ENCODE measurements around the gene ADORA3. TPM values are rescaled to one million over a fixed set of nuclear protein-coding genes. Genes with fewer than 3 reads are reported as not detected.

ADORA3 gene
- total RNA-seq, 1 donor from 2014 or later: 4.1 TPM

DNA sequence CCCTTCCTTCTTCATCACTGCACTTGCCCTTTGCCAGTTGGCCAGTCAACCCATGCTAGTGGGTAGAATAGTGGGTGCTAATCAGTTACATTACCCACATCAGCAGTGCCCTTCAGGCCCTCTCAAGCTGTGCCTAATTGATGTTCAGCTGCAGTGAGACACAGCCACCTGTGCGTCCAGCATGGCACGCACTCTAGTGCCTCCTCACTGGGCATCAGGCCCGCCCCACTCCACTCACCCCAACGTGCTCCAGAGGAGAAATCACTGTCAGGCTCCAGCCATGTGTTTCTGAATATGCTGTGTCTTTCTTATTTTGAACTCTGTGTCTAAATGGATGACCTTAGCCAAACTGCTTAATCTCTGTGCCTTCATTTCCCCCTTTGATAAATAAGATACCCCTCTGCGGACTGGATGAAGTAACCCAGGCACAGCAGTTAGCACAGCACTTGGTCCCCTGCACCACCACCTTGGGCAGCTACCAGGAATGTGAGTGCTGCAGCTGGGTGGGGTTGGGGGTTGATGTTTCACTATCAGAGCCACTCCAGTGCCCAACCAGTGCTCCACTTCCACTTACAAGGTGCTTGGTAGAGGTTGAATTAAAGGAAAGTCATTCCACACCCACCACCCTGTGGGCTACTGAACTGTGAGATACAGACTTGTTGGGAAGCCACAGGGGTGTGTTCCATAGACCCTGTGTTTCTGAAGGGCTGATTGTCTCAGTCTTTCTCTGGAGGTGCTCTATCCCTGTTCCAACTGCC, 8.9 kb upstream of the ADORA3 start:
- DNase-seq: peak; percentile 34
- intact Hi-C loops (cut with micrococcal nuclease): no loop called here
- ATAC-seq: no peak

GRCh38 chr1:111511370-111511769, 7.9 kb upstream of the ADORA3 start:
- DNase-seq (no peak), ATAC-seq (no peak)
- intact Hi-C loops (cut with micrococcal nuclease): no loop called here

DNA sequence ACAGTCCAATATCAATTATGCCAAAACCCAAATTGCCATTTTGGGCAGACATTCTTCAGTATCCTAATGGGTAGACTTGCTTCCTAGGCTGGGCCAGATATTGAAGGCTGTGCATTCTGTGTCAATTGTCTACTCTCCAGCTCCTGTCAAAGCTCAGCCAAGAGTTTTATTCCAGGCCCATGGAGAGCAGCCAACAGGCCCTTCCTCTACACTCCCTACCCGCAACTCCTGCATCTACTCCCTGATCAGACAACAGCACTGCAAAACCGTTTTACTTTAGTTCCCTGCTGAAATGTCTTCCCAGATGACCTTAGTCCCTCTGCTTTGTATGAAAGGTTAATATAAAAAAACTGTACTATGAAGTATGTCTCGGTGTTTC, 6.6 kb upstream of the ADORA3 start:
- intact Hi-C loops (cut with micrococcal nuclease): loop anchor here (5.0 kb wide), 1 partner anchor 147 kb away; no protein-coding TSS in a partner anchor
- DNase-seq (peak; percentile 71), ATAC-seq (peak; percentile 60)

DNA sequence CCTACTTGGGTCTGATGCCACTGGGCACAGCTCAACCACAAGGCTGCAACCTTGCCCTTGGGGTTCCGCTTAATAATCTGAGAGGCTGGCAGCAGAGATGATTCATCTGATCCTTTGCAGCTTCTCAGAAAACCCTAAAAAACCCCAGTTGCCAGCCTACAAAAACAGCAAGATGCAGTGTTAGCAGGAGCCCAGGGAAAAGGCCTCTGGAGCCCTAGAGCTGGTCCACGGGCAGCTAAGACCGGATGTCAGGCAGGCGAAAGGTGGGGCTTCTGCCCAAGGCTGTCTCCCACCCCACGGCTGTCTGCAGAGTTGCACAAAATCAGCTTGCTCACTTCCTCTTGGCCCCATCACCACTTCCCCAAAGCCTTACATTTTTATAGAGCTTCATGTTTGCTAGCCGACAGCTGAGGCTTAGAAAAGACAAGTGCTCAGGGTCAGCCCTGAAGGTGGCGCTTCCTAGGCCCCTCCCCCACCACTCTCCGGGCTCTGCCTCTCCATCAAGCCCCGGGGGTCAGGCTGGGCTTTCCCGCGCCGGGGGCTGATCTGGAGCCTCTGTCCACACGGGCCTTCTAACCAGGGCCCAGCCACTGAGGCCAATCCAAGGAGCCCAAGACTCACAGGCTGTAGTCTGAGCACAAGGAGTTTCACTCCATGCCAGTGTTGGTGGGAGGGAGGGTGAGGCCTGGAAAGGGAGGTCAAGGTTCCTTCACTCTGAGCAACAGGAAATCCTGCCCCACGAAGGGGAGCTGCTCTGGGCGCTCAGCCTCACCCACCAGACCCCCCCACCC, 4.2 kb upstream of the ADORA3 start:
- DNase-seq: peak; percentile 86
- intact Hi-C loops (cut with micrococcal nuclease): loop anchor here (5.0 kb wide), 1 partner anchor 150 kb away; no protein-coding TSS in a partner anchor

DNA sequence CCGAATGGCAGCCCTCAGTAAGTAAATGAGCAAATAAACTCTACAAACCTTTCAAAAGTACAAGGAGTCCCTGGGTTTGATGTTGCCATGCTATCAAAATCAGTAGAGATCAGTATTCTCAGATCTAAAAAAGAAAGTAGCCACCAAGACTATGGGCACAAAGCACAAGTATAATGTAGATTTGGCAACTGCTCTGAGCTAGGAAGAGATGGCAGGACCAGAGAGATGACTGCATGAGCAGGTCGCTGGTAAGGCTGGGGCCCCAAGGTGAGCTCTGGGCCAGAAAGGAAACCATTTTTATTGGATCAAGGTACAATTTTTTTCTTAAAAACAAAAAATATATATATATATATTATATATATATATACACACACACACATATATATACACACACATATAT, 3.1 kb upstream of the ADORA3 start:
- intact Hi-C loops (cut with micrococcal nuclease): loop anchor here (5.0 kb wide), 1 partner anchor 151 kb away; no protein-coding TSS in a partner anchor
- no peak for DNase-seq
- no peak for ATAC-seq

More for the DNA sequence above, 4.2 kb upstream of the ADORA3 start:
- peak; percentile 75 for ATAC-seq

- ATAC-seq: no peak
- intact Hi-C loops (cut with micrococcal nuclease): loop anchor here (5.0 kb wide), 1 partner anchor 152 kb away; no protein-coding TSS in a partner anchor
- DNase-seq: no peak
Measured at GRCh38 chr1:111505641-111506119, 2.2 kb upstream of the ADORA3 start.

- DNase-seq (peak; percentile 45), ATAC-seq (no peak)
- intact Hi-C loops (cut with micrococcal nuclease): no loop called here
Measured at GRCh38 chr1:111504097-111504496, 664 bp upstream of the ADORA3 start.

GRCh38 chr1:111501645-111502044, 1.8 kb downstream of the ADORA3 start:
- ATAC-seq (no peak), DNase-seq (no peak)
- intact Hi-C loops (cut with micrococcal nuclease): no loop called here

DNA sequence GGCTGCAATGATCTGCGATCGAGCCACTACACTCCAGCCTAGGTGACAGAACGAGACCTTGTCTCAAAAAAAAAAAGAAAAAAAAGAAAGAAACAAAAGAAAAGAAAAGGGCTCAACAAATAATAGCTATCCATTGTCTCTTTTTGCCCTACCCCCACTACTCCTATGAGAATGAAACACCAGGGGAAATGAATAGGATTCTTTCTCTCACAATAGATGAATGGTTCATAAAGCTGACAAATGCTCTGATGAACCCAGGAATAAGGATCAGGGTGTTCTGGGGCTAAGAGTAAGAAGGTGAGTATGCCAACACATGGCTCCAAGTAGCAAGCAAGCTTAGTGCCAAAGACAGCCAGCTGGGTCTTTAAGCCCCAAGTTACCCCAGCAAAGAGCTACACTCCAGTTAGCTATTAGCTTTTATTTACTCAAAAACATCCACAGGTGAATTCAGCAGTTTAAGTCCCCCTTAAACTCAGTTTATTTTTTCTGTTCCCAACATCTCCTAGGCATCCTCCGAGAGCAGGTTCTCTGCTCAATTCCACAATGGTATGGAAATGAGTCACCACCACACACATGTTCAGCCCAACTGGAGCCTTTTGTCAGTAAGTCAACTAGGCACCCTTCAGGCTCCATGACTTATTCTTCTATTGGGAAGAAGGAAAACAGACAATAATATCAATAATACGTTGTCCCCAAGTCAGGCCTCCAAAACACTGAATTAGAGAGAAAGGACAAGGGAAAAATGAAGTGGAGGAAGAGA, 4.2 kb downstream of the ADORA3 start:
- ATAC-seq: no peak
- DNase-seq: no peak
- intact Hi-C loops (cut with micrococcal nuclease): no loop called here

DNA sequence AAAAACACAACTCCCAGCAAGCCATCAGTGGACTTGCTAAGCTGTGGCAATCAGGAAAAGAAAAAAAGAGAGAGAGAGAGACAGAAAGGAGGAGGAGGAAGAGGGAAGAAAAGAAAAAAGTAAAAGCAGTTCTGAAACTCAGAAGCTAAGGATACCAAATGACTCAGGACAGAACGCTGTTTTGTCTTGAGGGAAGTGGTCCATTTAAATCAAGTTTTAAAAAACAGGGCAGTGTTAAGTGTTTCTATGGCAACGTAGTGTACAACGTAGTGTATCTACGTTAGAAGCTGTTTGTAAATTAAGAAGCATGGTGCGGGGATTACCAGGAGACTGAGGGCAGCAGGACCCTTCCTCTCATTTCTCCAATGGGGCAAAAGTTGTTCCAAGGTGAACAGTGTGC, 5.8 kb downstream of the ADORA3 start:
- ATAC-seq: no peak
- intact Hi-C loops (cut with micrococcal nuclease): no loop called here
- no peak for DNase-seq

GRCh38 chr1:111496398-111496797, 7.0 kb downstream of the ADORA3 start:
- ATAC-seq (no peak), DNase-seq (no peak)
- intact Hi-C loops (cut with micrococcal nuclease): no loop called here

- intact Hi-C loops (cut with micrococcal nuclease): no loop called here
- ATAC-seq: no peak
- peak; percentile 42 for DNase-seq
Measured at GRCh38 chr1:111491070-111491469, 12.4 kb downstream of the ADORA3 start.

- DNase-seq (no peak), ATAC-seq (no peak)
- intact Hi-C loops (cut with micrococcal nuclease): no loop called here
Measured at GRCh38 chr1:111490220-111490619, 13.2 kb downstream of the ADORA3 start.

GRCh38 chr1:111489604-111490003, 13.8 kb downstream of the ADORA3 start:
- DNase-seq (no peak), ATAC-seq (peak; percentile 89)

DNA sequence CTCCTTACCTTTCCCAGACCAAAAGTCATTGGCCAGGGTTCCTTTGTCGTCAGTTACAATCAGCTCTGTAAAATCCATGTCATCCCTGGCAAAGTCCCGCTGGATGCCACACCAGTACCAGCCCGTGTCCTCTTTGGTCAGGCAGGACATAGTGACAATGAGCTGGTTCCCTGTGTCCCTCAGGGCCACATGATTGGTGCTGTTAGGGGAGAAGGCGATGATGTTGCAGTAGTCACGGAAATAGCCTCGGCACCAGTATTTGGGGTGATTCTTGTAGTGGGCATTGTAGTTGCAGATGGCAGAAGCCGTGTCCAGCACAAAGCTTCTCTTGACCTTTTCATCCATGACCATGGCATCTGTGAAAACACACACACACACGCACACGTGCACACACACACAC, 14.8 kb downstream of the ADORA3 start:
- intact Hi-C loops (cut with micrococcal nuclease): loop anchor here (10.0 kb wide), 1 partner anchor 276 kb away; no protein-coding TSS in a partner anchor
- DNase-seq (no peak), ATAC-seq (no peak)

More at GRCh38 chr1:111489604-111490003, 13.8 kb downstream of the ADORA3 start:
- intact Hi-C loops (cut with micrococcal nuclease): loop anchor here (10.0 kb wide), 1 partner anchor 275 kb away; no protein-coding TSS in a partner anchor

DNA sequence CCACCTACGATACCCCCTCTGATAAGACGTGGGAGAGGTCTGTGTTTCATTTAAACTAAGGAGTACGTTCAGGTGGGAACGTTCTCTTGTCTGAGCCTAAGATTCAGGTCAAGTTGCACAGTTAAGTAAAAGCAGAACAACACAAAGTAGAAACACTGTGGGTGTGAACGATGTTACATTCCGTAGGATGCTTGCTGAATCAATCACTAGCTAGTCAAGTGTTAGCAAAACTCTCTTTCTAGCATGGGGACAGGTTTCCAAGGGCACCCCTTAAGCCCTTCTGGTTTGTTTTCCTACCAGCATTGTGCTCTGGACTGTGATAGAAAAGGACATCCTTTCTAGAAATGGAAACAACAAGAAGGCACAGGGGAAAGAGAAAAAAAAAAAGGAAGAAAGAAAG, 16.3 kb downstream of the ADORA3 start:
- no peak for ATAC-seq
- DNase-seq: no peak
- intact Hi-C loops (cut with micrococcal nuclease): loop anchor here (10.0 kb wide), 1 partner anchor 278 kb away; no protein-coding TSS in a partner anchor

DNA sequence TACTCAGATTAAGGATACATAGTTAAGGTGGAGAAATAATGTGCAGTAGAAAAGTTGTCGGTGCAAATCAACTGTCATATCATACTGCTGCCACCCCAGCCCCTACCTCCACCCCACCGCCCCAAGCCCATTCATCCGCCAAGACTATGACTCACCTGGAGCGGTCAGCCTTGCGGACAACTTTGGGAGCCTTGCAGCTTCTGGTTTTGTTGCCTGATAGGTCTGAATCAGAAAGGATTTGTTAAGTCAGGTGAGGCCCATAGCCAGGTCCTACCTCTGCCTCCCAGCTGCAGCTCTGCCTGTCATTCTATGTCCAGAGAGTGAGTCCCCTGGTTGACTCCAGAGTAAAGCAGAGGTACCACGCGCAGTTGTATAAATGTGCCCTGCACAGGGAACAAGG, 17.0 kb downstream of the ADORA3 start:
- intact Hi-C loops (cut with micrococcal nuclease): loop anchor here (10.0 kb wide), 1 partner anchor 278 kb away; no protein-coding TSS in a partner anchor
- no peak for ATAC-seq

GRCh38 chr1:111484391-111485026, 18.9 kb downstream of the ADORA3 start:
- DNase-seq: no peak
- ATAC-seq: no peak
- intact Hi-C loops (cut with micrococcal nuclease): loop anchor here (10.0 kb wide), 1 partner anchor 280 kb away; no protein-coding TSS in a partner anchor

More for the DNA sequence above, 17.0 kb downstream of the ADORA3 start:
- no peak for DNase-seq

Data from left ventricle myocardium superior (tissue), 1 donor.